IgD-negative memory B cell (primary cell): Measurements from ENCODE around the gene CLCF1. TPM values are rescaled to one million over a fixed set of nuclear protein-coding genes. Genes with fewer than 3 reads are reported as not detected.
"Not testable (repeated sequence)": the region's sequence is repeated elsewhere in the genome, so short reads cannot be mapped to it uniquely, and the experiment has no call there.

Experiments used
- H3K27ac Mint-ChIP-seq, 3 donors: one replicate each; pipeline ENCODE4 v1.8.0; 2020 to 2022; ENCODE audit warnings: mild to moderate bottlenecking in 3 of 3, mixed read lengths in 3 of 3, moderate library complexity in 1 of 3
- H3K27me3 Mint-ChIP-seq: one replicate; pipeline ENCODE4 v1.8.0; 2021; ENCODE audit warnings: mixed read lengths
- H3K36me3 Mint-ChIP-seq: one replicate; pipeline ENCODE4 v1.8.0; 2020; ENCODE audit warnings: mild to moderate bottlenecking, mixed read lengths
- H3K4me1 Mint-ChIP-seq, 3 donors: one replicate each; pipeline ENCODE4 v1.8.0; 2020 to 2022; ENCODE audit warnings: mixed read lengths in 3 of 3, mild to moderate bottlenecking in 1 of 3
- H3K4me3 Mint-ChIP-seq, 4 donors: one replicate each; pipeline ENCODE4 v1.8.0; 2020 to 2022; ENCODE audit warnings: mild to moderate bottlenecking in 4 of 4, mixed read lengths in 4 of 4, moderate library complexity in 3 of 4
- H3K9me3 Mint-ChIP-seq, 3 donors: one replicate each; pipeline ENCODE4 v1.8.0; 2020 to 2021; ENCODE audit warnings: mixed read lengths in 3 of 3, mild to moderate bottlenecking in 1 of 3
- polyA plus RNA-seq: library from polyadenylated mRNA; unstranded; fragments of 300-500 nt; fragmentation: Illumina TruSeq; gene quantifications from one replicate; pipeline ENCODE4 v1.2.3, GENCODE V29; 2021

The CLCF1 gene
- polyA plus RNA-seq, 1 donor from 2014 or later = 5.1 TPM

GRCh38 chr11:67404515-67405195 is 31.3 kb upstream of the CLCF1 start:
- Mint-ChIP-seq H3K27ac (peak overlapping the region; percentile 36 to 100 (median 97)), H3K4me3 (peak overlapping the region; percentile 91 to 100 (median 96)), H3K36me3 (peaks cover 7% of the 10 kb centered on the region), H3K4me1 (peaks cover 35 to 41% (median 35%) of the 10 kb centered on the region in 3 donors), H3K9me3 (no peaks in the 10 kb centered on the region), H3K27me3 (no peaks in the 10 kb centered on the region)

- H3K36me3 Mint-ChIP-seq, H3K9me3 Mint-ChIP-seq, H3K27me3 Mint-ChIP-seq: not testable (repeated sequence)
- Mint-ChIP-seq H3K4me3 (peak overlapping the region; percentile 91 to 100 (median 96)), H3K4me1 (peaks cover 24 to 34% (median 29%) of the 10 kb centered on the region in 3 donors), H3K27ac (peak overlapping the region; percentile 96 to 100 (median 97))
These were observed 29.7 kb upstream of the CLCF1 start for GRCh38 chr11:67403085-67403484.

- peak overlapping the region; percentile 93 to 97 (median 95) for H3K27ac Mint-ChIP-seq
- not testable (repeated sequence) for H3K9me3 Mint-ChIP-seq, H3K27me3 Mint-ChIP-seq, H3K36me3 Mint-ChIP-seq
- H3K4me1 Mint-ChIP-seq = peaks cover 18 to 28% (median 21%) of the 10 kb centered on the region in 3 donors
- peak overlapping the region; percentile 91 to 100 (median 93) for H3K4me3 Mint-ChIP-seq
These were observed 28.9 kb upstream of the CLCF1 start for GRCh38 chr11:67402192-67402839.

GRCh38 chr11:67401495-67402191 is 28.2 kb upstream of the CLCF1 start, which contains the start of gene PPP1CA:
Gene PPP1CA, minus strand, starts transcription at chr11:67401858. Its CDS starts 76 bp downstream, at chr11:67401782.
- Mint-ChIP-seq H3K27ac (peak within 1 kb of the TSS; percentile 93 to 97 (median 95)), H3K9me3 (no peaks in the 10 kb centered on the region), H3K4me3 (peak within 1 kb of the TSS; percentile 91 to 100 (median 94)), H3K4me1 (peaks cover 16 to 27% (median 21%) of the 10 kb centered on the region in 3 donors), H3K36me3 (no peaks in the 10 kb centered on the region), H3K27me3 (no peaks in the 10 kb centered on the region)

DNA sequence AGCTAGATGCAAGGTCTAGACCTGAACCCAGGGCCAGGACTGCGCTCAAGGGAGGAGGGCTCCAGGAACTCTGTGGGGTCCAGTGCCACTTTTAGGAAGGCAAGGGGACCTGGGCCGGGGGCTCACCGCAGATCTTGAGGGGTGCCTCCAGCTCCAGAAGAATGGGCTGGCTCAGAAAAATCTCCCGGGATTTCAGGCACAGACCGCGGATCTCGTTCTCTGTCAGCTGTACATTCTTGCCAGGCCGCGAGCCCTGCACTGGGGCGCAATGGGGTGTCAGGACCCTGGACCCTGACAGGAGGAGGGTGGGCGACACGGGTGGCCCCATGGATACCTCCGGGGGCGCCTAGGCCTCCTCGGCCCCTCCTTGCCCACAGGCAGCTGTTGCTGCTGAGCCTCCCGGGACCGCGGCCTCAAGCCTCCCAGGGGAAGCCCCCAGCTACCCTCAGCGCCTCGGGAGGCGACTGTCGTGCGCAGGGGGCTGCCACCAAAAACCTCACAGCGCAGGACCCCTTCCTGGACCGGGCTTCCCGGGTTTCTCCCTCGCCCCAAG is 27.6 kb upstream of the CLCF1 start:
- H3K4me1 Mint-ChIP-seq = peaks cover 16 to 22% (median 17%) of the 10 kb centered on the region in 3 donors
- H3K36me3 Mint-ChIP-seq = no peaks in the 10 kb centered on the region
- H3K27me3 Mint-ChIP-seq = no peaks in the 10 kb centered on the region
- H3K27ac Mint-ChIP-seq = peak overlapping the region; percentile 84 to 87 (median 85)
- H3K4me3 Mint-ChIP-seq = peak overlapping the region; percentile 84 to 100 (median 94)
- no peaks in the 10 kb centered on the region for H3K9me3 Mint-ChIP-seq

- peak overlapping the region; percentile 84 to 87 (median 85) for H3K27ac Mint-ChIP-seq
- H3K27me3 Mint-ChIP-seq = no peaks in the 10 kb centered on the region
- peaks cover 15 to 22% (median 16%) of the 10 kb centered on the region in 3 donors for H3K4me1 Mint-ChIP-seq
These were observed 27.0 kb upstream of the CLCF1 start for GRCh38 chr11:67400251-67400941.

DNA sequence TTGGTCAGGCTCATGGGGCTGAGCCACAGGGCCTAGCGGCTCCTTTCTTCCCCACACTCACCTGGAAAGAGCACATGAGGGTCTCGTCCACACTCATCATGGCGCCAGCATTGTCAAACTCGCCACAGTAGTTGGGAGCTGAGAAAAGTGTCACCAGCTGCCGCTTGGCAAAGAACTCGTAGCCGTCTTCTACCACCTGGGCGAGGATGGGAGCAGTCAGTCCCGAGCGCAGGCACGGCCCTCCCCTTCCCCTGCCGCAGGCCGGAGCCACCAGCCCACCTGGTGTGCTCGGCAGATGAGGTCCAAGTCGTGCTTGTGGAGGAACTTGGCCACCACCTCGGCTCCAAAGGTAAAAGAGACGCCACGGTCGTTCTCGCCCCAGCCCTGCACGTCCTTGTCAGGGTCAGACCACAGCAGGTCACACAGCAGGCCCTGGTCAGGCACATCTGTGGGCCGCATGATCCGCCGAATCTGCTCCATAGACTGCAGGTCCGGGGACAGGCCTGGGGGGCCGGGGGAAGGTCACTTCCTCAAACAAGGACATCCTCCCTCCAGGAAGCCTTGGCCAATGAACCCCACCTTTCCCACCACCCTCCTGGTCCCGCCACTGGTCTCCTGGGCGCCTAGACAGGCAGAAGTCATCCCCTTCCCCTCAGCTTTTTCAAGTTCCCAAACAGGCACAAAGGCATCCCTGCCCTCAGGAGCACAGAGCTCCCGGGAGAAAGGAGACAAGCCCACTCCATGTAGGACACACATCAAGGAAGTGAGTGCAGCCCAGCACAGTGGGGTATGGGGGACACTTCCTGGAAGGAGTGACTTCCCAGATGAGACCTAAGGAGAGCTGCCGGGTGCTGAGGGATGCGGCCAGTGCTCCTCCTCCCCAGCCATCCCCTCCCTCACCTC is 25.5 kb upstream of the CLCF1 start:
- no peaks in the 10 kb centered on the region for H3K9me3 Mint-ChIP-seq
- H3K4me3 Mint-ChIP-seq = peak overlapping the region; percentile 42 to 100 (median 66)
- peak overlapping the region in 1 of 3 donors; percentile 65 for H3K27ac Mint-ChIP-seq
- peaks cover 12 to 22% (median 16%) of the 10 kb centered on the region in 3 donors for H3K4me1 Mint-ChIP-seq
- no peaks in the 10 kb centered on the region for H3K27me3 Mint-ChIP-seq
- H3K36me3 Mint-ChIP-seq = no peaks in the 10 kb centered on the region

More at GRCh38 chr11:67400251-67400941, 27.0 kb upstream of the CLCF1 start:
- Mint-ChIP-seq H3K4me3 (peak overlapping the region; percentile 84 to 100 (median 94)), H3K9me3 (no peaks in the 10 kb centered on the region), H3K36me3 (no peaks in the 10 kb centered on the region)

GRCh38 chr11:67397986-67398660 is 24.7 kb upstream of the CLCF1 start:
- peak overlapping the region in 2 of 3 donors; percentile 40 to 58 for H3K27ac Mint-ChIP-seq
- H3K4me1 Mint-ChIP-seq = peaks cover 11 to 20% (median 17%) of the 10 kb centered on the region in 3 donors
- no peaks in the 10 kb centered on the region for H3K9me3 Mint-ChIP-seq

GRCh38 chr11:67397536-67397935 is 24.1 kb upstream of the CLCF1 start:
- Mint-ChIP-seq H3K27me3 (no peaks in the 10 kb centered on the region), H3K4me3 (peak overlapping the region in 3 of 4 donors; percentile 34 to 81 (median 55)), H3K36me3 (no peaks in the 10 kb centered on the region), H3K27ac (peak overlapping the region in 2 of 3 donors; percentile 40 to 58), H3K4me1 (peaks cover 11 to 22% (median 20%) of the 10 kb centered on the region in 3 donors), H3K9me3 (no peaks in the 10 kb centered on the region)

More at GRCh38 chr11:67397986-67398660, 24.7 kb upstream of the CLCF1 start:
- Mint-ChIP-seq H3K27me3 (no peaks in the 10 kb centered on the region), H3K4me3 (peak overlapping the region in 2 of 4 donors; percentile 34 to 81), H3K36me3 (no peaks in the 10 kb centered on the region)

DNA sequence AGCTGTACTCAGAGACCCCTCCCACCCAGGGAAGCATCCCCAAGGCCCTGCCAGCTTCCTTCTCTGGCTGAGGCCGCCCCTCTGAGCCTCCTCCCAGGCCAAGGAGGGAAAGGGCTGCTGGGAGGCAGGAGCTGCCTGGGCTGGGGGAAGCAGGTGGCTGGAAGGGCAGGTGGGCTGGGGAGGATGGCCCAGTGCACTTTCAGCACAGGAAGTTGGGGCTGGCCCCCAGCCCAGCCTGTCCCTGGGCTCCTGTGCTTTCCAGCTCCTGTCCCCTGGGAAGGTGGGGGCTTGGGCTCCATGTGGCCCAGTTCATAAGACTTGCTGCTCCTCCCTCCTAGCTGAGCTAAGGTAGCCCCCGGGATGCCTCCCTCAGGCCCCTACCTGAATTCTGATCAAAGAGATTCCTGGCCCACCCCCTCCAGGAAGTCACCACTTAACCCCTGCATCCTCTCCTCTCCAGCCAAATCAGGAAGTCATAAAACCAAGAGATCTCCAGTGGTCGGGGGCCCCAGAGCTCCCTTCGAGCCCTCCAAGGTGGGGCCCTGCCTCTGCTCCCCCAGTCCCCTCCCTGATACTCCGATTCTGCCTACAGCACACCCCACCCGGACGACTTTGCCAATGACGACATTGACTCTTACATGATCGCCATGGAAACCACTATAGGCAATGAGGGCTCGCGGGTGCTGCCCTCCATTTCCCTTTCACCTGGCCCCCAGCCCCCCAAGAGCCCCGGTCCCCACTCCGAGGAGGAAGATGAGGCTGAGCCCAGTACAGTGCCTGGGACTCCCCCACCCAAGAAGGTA is 23.4 kb upstream of the CLCF1 start:
- Mint-ChIP-seq H3K9me3 (no peaks in the 10 kb centered on the region), H3K4me1 (peaks cover 8 to 24% (median 23%) of the 10 kb centered on the region in 3 donors), H3K27ac (peak overlapping the region; percentile 80 to 88 (median 82)), H3K4me3 (peak overlapping the region in 3 of 4 donors; percentile 57 to 88 (median 81)), H3K36me3 (no peaks in the 10 kb centered on the region), H3K27me3 (no peaks in the 10 kb centered on the region)

GRCh38 chr11:67396259-67396581 is 22.8 kb upstream of the CLCF1 start:
- H3K27me3 Mint-ChIP-seq = no peaks in the 10 kb centered on the region
- peaks cover 8 to 25% (median 25%) of the 10 kb centered on the region in 3 donors for H3K4me1 Mint-ChIP-seq
- peak overlapping the region in 1 of 3 donors; percentile 88 for H3K27ac Mint-ChIP-seq
- H3K9me3 Mint-ChIP-seq = no peaks in the 10 kb centered on the region
- H3K4me3 Mint-ChIP-seq = no peak overlapping the region
- H3K36me3 Mint-ChIP-seq = no peaks in the 10 kb centered on the region

- peak overlapping the region in 1 of 4 donors; percentile 70 for H3K4me3 Mint-ChIP-seq
- peaks cover 6 to 29% (median 27%) of the 10 kb centered on the region in 3 donors for H3K4me1 Mint-ChIP-seq
- H3K27me3 Mint-ChIP-seq = no peaks in the 10 kb centered on the region
- H3K27ac Mint-ChIP-seq = peak overlapping the region in 2 of 3 donors; percentile 14 to 88
- H3K36me3 Mint-ChIP-seq = no peaks in the 10 kb centered on the region
- H3K9me3 Mint-ChIP-seq = no peaks in the 10 kb centered on the region
These were observed 22.3 kb upstream of the CLCF1 start for GRCh38 chr11:67395555-67396258.
